Osteocyte (in vitro differentiated cells): ENCODE data around the gene EBP. TPM values are rescaled to one million over a fixed set of nuclear protein-coding genes. Genes with fewer than 3 reads are reported as not detected.

Source experiments
- DNase-seq: peaks from one replicate; pipeline ENCODE4 v3.0.0; 2021; ENCODE audit warnings: mixed read lengths; ENCODE audit not compliant: unreplicated experiment; ENCODE audit errors: extremely low spot score
- H3K27ac Mint-ChIP-seq: one replicate; pipeline ENCODE4 v1.8.0; 2021; ENCODE audit warnings: mild to moderate bottlenecking, mixed read lengths; ENCODE audit not compliant: unreplicated experiment
- H3K27me3 Mint-ChIP-seq: one replicate; pipeline ENCODE4 v1.8.0; 2021; ENCODE audit warnings: mixed read lengths; ENCODE audit not compliant: unreplicated experiment
- H3K36me3 Mint-ChIP-seq: one replicate; pipeline ENCODE4 v1.8.0; 2021; ENCODE audit warnings: mixed read lengths; ENCODE audit not compliant: unreplicated experiment
- H3K4me1 Mint-ChIP-seq: one replicate; pipeline ENCODE4 v1.8.0; 2021; ENCODE audit warnings: mixed read lengths; ENCODE audit not compliant: unreplicated experiment
- H3K4me3 Mint-ChIP-seq: one replicate; pipeline ENCODE4 v1.8.0; 2021; ENCODE audit warnings: mild to moderate bottlenecking, moderate library complexity, mixed read lengths; ENCODE audit not compliant: unreplicated experiment
- H3K9me3 Mint-ChIP-seq: one replicate; pipeline ENCODE4 v1.8.0; 2021; ENCODE audit warnings: mixed read lengths; ENCODE audit not compliant: unreplicated experiment
- total RNA-seq: library from RNA; stranded (reverse); gene quantifications from 2 replicates; pipeline ENCODE4 v1.2.1, GENCODE V29; 2021
- TF ChIP-seq, protein P1 (sequence below): fragments of 200-600 bp; sonication (generic); IDR thresholded peaks from 2 replicates; pipeline ENCODE4 v1.5.0; 2021; ENCODE audit warnings: antibody characterized with exemption, mild to moderate bottlenecking, moderate library complexity

Gene EBP
- total RNA-seq, 1 donor from 2014 or later, result 42.5 TPM

DNA sequence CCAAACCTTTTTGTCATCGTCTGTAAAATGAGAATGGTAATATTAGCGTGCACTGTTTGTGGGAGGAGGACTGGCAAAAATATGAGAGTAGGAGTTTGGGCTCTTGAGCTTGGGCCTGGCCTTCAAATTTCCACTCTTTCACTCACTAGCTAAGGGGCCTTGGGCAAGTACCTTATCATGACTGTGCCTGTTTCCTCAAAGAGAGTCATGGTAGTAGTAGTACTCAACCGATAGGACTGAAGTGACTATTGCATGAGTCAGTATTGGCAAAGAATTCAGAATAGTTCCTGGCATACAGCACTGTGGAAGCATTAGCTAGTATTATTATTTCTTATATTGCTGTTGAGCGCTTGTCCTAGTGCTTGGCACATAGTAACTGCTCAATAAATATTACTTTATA is 36.7 kb downstream of the EBP start:
- Mint-ChIP-seq H3K36me3 (peaks cover 19% of the 10 kb centered on the region), H3K27ac (no peak overlapping the region), H3K27me3 (no peaks in the 10 kb centered on the region), H3K9me3 (no peaks in the 10 kb centered on the region), H3K4me3 (no peak overlapping the region), H3K4me1 (no peaks in the 10 kb centered on the region)
- no peak for DNase-seq
- TF ChIP-seq, protein P1, sequence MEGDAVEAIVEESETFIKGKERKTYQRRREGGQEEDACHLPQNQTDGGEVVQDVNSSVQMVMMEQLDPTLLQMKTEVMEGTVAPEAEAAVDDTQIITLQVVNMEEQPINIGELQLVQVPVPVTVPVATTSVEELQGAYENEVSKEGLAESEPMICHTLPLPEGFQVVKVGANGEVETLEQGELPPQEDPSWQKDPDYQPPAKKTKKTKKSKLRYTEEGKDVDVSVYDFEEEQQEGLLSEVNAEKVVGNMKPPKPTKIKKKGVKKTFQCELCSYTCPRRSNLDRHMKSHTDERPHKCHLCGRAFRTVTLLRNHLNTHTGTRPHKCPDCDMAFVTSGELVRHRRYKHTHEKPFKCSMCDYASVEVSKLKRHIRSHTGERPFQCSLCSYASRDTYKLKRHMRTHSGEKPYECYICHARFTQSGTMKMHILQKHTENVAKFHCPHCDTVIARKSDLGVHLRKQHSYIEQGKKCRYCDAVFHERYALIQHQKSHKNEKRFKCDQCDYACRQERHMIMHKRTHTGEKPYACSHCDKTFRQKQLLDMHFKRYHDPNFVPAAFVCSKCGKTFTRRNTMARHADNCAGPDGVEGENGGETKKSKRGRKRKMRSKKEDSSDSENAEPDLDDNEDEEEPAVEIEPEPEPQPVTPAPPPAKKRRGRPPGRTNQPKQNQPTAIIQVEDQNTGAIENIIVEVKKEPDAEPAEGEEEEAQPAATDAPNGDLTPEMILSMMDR, result no peak

GRCh38 chrX:48559636-48560035 is 38.0 kb downstream of the EBP start:
- Mint-ChIP-seq H3K27me3 (no peaks in the 10 kb centered on the region), H3K4me1 (no peaks in the 10 kb centered on the region), H3K27ac (no peak overlapping the region), H3K4me3 (no peak overlapping the region), H3K36me3 (peaks cover 18% of the 10 kb centered on the region), H3K9me3 (no peaks in the 10 kb centered on the region)
- TF ChIP-seq, protein P1, result no peak
- no peak for DNase-seq

DNA sequence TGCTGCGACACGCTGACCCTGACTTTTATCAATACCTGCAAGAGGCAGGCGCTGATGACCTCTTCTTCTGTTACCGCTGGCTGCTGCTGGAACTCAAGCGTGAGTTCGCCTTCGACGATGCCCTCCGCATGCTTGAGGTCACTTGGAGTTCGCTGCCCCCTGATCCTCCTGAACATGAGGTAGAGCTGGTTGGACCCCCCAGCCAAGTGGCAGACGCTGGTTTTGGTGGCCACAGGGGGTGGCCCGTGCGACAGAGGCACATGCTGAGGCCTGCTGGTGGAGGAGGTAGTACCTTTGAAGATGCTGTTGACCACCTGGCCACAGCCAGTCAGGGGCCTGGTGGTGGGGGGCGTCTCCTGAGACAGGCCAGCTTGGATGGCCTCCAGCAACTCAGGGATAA is 38.4 kb downstream of the EBP start:
- no peak overlapping the region for H3K4me3 Mint-ChIP-seq
- H3K27me3 Mint-ChIP-seq, result no peaks in the 10 kb centered on the region
- H3K36me3 Mint-ChIP-seq, result peaks cover 15% of the 10 kb centered on the region
- TF ChIP-seq, protein P1, result no peak
- no peaks in the 10 kb centered on the region for H3K4me1 Mint-ChIP-seq
- H3K9me3 Mint-ChIP-seq, result no peaks in the 10 kb centered on the region
- no peak for DNase-seq
- no peak overlapping the region for H3K27ac Mint-ChIP-seq

DNA sequence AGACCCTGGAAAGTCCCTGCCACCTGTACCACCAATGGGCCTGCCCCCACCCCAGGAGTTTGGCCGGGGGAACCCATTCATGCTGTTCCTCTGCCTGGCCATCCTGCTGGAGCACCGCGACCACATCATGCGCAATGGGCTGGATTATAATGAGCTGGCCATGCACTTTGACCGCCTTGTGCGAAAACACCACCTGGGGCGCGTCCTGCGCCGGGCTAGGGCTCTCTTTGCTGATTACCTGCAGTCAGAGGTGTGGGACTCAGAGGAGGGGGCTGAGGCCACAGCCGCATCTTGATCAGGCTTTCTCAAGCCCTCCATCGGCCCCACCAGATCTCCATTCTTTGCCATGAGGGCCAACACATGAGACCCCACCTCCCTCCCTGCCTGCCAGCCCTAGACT is 39.1 kb downstream of the EBP start:
- DNase-seq, result no peak
- no peaks in the 10 kb centered on the region for H3K9me3 Mint-ChIP-seq
- H3K4me3 Mint-ChIP-seq, result no peak overlapping the region
- H3K36me3 Mint-ChIP-seq, result peaks cover 10% of the 10 kb centered on the region
- no peaks in the 10 kb centered on the region for H3K4me1 Mint-ChIP-seq
- TF ChIP-seq, protein P1, result no peak
- no peaks in the 10 kb centered on the region for H3K27me3 Mint-ChIP-seq
- no peak overlapping the region for H3K27ac Mint-ChIP-seq

GRCh38 chrX:48569958-48570357 is 48.4 kb downstream of the EBP start:
- TF ChIP-seq, protein P1, result no peak
- no peak for DNase-seq
- Mint-ChIP-seq H3K36me3 (peaks cover 2% of the 10 kb centered on the region), H3K4me1 (peaks cover 2% of the 10 kb centered on the region), H3K27ac (no peak overlapping the region), H3K4me3 (no peak overlapping the region), H3K27me3 (no peaks in the 10 kb centered on the region), H3K9me3 (no peaks in the 10 kb centered on the region)
